ENCODE results near the gene CENPVL3.

Gene CENPVL3

GRCh38 chrX:51571874-51572273 is 46.8 kb downstream of the CENPVL3 start:
- Histone ChIP-seq H3K36me3 (ENCODE audit: control insufficient read depth, insufficient read depth, low read length) (no peaks in the 10 kb centered on the region), H3K4me1 (ENCODE audit: control insufficient read depth, insufficient read depth, low read length, poor library complexity, severe bottlenecking) (no peaks in the 10 kb centered on the region), H3K27ac (ENCODE audit: insufficient read depth, low read length, poor library complexity, severe bottlenecking) (no peak overlapping the region), H3K9me3 (ENCODE audit: control insufficient read depth, low read length) (no peaks in the 10 kb centered on the region), H3K4me3 (ENCODE audit: insufficient read depth, low read depth, low read length, poor library complexity, severe bottlenecking) (no peak overlapping the region), H3K27me3 (replicated peaks; ENCODE audit: control insufficient read depth, insufficient read depth, low read length, poor library complexity, severe bottlenecking) (peaks cover 5% of the 10 kb centered on the region)
- no peak for DNase-seq

- Histone ChIP-seq H3K36me3 (ENCODE audit: control insufficient read depth, insufficient read depth, low read length) (no peaks in the 10 kb centered on the region), H3K4me3 (ENCODE audit: insufficient read depth, low read depth, low read length, poor library complexity, severe bottlenecking) (no peak overlapping the region), H3K27me3 (replicated peaks; ENCODE audit: control insufficient read depth, insufficient read depth, low read length, poor library complexity, severe bottlenecking) (peaks cover 5% of the 10 kb centered on the region), H3K9me3 (ENCODE audit: control insufficient read depth, low read length) (no peaks in the 10 kb centered on the region), H3K27ac (ENCODE audit: insufficient read depth, low read length, poor library complexity, severe bottlenecking) (no peak overlapping the region), H3K4me1 (ENCODE audit: control insufficient read depth, insufficient read depth, low read length, poor library complexity, severe bottlenecking) (no peaks in the 10 kb centered on the region)
- DNase-seq = no peak
Observed at GRCh38 chrX:51569561-51569960, 49.2 kb downstream of the CENPVL3 start.

GRCh38 chrX:51568586-51568985 is 50.1 kb downstream of the CENPVL3 start:
- H3K9me3 ChIP-seq (ENCODE audit: control insufficient read depth, low read length) = no peaks in the 10 kb centered on the region
- H3K4me3 ChIP-seq (ENCODE audit: insufficient read depth, low read depth, low read length, poor library complexity, severe bottlenecking) = no peak overlapping the region
- H3K27me3 ChIP-seq (replicated peaks; ENCODE audit: control insufficient read depth, insufficient read depth, low read length, poor library complexity, severe bottlenecking) = peaks cover 5% of the 10 kb centered on the region
- H3K4me1 ChIP-seq (ENCODE audit: control insufficient read depth, insufficient read depth, low read length, poor library complexity, severe bottlenecking) = no peaks in the 10 kb centered on the region
- H3K27ac ChIP-seq (ENCODE audit: insufficient read depth, low read length, poor library complexity, severe bottlenecking) = no peak overlapping the region
- DNase-seq = no peak
- no peaks in the 10 kb centered on the region for H3K36me3 ChIP-seq (ENCODE audit: control insufficient read depth, insufficient read depth, low read length)
